ENCODE data around the gene VIPAS39.

VIPAS39 gene

GRCh38 chr14:77457522-77458248, at the start of gene VIPAS39, which contains the start of gene AHSA1:
TSS of gene VIPAS39 (minus strand) at chr14:77457601. CDS start at chr14:77454102, 3,499 bp downstream.
TSS of gene AHSA1 (plus strand) at chr14:77458093. CDS start at chr14:77458190, 97 bp downstream.
- peak; percentile 97 for DNase-seq (ENCODE audit: low read depth in 2 of 2)

GRCh38 chr14:77505031-77505430, 47.6 kb upstream of the VIPAS39 start:
- no peak for DNase-seq (ENCODE audit: low read depth in 2 of 2)

- no peak for DNase-seq (ENCODE audit: low read depth in 2 of 2)
Measured at GRCh38 chr14:77503138-77503537, 45.7 kb upstream of the VIPAS39 start.

DNA sequence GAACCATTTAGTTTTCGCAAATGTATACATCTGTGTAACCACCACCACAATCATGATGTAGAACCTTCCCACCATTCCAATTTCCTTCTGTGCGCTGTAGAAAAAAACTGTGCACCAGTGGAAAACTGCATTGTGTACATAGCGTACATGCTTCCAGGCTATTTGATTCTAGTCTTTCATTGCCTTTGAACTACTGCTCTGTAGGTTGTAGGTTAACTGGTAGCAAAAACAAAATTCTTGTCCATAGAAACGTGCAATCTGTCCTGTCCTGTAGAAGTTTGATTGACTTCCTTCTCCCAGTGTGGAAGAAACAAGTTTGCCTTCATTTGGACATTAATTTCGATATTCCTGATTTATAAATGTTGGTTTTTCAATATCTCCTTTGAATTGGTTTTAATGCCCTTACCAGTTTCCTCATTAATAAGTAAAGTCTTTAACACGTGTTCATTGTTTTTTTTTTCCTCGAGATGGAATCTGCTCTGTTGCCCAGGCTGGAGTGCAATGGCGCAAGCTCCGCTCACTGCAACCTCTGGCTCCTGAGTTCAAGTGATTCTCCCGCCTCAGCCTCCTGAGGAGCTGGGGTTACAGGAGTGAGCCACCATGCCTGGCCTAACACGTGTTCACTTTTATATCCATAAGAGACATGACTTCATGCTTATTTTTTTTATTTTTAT, 44.8 kb upstream of the VIPAS39 start:
- no peak for DNase-seq (ENCODE audit: low read depth in 2 of 2)

DNA sequence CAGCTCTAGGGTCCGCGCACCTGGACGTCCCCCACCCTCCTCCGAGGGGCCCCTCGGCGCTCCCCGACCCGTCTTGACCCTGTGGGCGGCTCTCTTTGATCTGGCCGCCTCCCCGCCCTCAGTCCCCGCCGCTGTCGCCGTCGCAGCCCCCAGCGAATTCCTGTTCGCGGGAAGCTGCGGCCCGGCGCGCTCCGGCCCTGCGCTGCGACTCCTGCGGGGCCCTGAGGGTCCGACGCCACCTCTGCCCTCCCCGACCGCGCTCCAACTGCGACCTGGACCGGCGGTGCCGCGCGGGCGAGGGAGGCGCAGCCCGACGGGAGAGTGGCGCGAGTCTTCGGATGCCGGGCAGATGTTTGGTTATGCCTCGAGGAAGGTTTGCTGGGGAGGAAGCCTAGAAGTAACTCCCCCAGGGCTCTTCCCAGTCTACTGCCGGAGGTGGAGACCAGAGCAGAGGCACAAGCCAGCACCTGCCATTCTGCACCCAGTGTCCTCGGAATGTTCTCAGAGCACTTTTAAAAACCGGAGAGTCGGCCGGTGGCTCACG, 41.7 kb upstream of the VIPAS39 start:
- no peak for DNase-seq (ENCODE audit: low read depth in 2 of 2)

DNA sequence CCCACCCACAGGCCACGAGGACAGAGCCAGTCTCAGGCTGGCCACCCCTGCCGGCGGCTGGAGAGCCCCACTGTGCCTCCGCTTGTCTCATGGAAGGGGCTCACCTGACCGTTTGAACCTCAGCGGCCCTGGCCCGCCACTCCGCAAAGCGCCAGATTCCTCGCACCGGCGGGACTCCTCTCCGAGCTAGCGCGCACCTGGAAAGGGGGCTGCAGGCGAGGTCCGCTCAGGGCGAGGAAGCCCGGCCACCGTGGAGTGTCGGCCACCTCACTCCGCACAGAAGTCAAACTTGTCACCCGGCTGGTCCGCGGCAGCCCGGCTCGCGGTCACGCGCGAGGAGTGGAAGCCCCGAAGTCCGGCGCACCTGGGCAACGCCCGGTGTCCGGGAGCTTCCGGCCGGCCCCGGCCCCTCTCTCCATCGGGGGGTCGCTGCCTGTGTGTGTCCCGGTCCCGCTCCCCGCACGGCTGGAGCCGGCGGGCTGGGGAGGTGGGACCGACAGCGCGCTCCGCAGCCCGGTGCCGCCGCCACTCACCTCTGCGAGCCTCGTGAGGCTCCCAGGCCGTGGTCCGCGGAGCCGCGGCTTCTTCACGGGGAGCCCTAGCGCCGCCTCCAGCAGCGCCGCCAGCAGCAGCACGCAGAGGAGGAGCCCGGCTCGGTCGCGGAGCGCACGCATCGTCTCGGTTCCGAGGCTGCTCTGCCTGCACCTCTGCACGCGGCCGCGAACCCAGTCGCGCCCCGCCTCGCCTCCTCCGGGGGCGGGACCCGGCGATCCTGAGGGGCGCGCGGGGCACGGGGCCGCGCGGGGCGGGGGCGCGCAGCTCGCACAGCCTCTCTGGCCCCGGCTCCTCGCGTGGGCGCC, 40.9 kb upstream of the VIPAS39 start, which contains the start of gene ISM2:
Gene ISM2 (minus strand): TSS at position 697 of the 860 bp plus-strand sequence. CDS start 23 bp downstream, at position 674.
- peak in 1 of 2 experiments; percentile 4 for DNase-seq (ENCODE audit: low read depth in 2 of 2)

GRCh38 chr14:77495334-77495733, 37.9 kb upstream of the VIPAS39 start:
- DNase-seq (ENCODE audit: low read depth in 2 of 2): no peak

DNA sequence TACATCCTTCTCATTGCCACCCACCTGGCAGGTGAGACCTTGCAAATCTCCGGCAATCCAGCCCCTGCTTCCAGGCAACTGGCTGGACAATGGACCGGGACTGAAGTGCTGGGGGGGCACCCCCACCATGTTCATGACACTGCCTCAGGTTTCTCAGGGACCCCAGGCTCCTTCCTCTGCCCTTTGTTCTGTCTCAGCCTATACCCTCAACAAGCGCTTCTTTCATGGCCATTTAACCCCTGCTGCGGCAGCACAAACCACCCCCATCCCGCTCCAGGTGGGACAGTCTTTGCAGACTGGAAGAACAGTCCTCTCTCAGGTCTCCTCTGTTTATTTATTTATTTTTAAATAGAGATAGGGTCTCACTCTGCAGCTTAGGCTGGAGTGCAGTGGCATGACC, 33.7 kb upstream of the VIPAS39 start:
- DNase-seq (ENCODE audit: low read depth in 2 of 2): no peak

GRCh38 chr14:77490347-77490986, 33.1 kb upstream of the VIPAS39 start:
- DNase-seq (ENCODE audit: low read depth in 2 of 2): no peak

DNA sequence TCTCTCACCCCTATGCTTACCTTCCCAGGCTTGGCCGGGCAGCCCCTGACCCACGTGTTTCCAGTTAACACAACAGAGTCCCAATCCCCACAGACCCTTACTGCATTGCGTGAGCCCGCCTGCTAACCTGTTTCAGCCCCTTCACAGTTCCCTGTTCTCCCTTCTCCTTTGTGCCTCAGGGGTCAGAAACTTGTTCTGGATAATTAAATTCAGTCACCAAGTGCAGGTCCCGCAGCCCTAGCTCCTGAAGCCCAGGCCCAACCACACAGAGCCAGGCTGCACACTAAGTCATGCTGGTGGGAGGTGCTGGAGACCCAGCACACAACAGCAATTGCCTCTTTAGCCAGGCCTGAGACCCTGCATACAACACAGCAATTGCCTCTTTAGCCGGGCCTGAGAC, 31.6 kb upstream of the VIPAS39 start:
- DNase-seq (ENCODE audit: low read depth in 2 of 2): no peak

DNA sequence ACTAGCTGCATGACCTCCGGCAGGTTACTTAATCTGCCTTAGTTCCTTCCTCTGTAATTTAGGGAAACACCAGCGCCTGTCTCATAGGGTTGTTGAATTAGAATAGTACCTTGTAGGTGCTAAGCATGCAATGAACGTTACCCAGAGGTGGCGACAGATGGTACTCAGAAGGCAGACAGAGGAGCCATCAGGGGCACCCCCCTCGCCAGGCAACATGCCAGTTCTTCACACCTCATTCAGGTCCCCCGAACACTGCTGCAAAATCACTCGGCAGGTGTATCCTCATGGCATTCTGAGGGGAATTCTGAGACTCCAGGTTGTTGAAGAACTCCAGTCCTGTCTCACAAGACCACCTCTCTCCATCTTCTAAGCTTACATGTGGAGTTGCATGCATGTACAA, 31.2 kb upstream of the VIPAS39 start:
- no peak for DNase-seq (ENCODE audit: low read depth in 2 of 2)

DNA sequence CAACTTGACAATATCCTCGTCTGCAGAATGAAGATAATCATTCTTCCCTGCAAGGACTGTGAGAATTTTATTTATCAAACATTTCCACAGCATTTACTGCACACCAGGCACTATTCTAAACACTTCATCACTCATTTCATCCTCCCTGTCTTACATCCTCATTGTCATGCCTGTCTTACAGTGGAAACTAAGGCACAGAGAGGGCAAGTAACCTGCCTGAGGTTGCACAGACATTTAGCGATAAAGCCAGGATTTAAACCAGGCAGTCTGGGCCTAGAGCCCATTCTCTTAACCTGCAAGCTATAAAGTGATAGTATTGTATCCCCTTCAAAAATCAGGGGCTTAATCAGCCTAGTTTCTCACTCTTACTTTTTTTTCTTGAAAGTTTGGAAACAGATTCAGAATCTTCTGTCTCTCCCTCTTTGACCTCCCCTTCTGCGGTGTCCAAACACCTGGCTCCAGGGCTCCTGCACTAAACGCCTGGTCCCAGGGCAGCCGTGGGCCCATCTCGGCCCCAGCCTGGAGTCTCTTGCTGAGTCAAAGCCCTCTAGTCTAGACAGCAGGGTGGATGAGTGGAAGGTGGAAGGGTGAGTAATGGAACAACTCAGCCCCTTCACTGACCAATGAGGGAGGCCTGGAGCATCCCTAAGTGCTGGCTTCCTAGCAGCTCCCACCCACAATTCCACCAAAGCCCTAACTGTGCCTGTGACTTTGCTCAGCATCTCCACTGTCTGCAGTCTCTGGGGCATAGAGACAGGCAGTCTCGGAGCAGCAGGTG, 28.7 kb upstream of the VIPAS39 start:
- DNase-seq (ENCODE audit: low read depth in 2 of 2): peak in 1 of 2 experiments; percentile 6

- no peak for DNase-seq (ENCODE audit: low read depth in 2 of 2)
Measured at GRCh38 chr14:77485256-77485655, 27.9 kb upstream of the VIPAS39 start.

- DNase-seq (ENCODE audit: low read depth in 2 of 2): no peak
Measured at GRCh38 chr14:77482422-77482821, 25.0 kb upstream of the VIPAS39 start.

GRCh38 chr14:77478796-77479195, 21.4 kb upstream of the VIPAS39 start:
- no peak for DNase-seq (ENCODE audit: low read depth in 2 of 2)

GRCh38 chr14:77478029-77478428, 20.6 kb upstream of the VIPAS39 start:
- DNase-seq (ENCODE audit: low read depth in 2 of 2): no peak

- no peak for DNase-seq (ENCODE audit: low read depth in 2 of 2)
Measured at GRCh38 chr14:77475432-77476115, 18.2 kb upstream of the VIPAS39 start.

DNA sequence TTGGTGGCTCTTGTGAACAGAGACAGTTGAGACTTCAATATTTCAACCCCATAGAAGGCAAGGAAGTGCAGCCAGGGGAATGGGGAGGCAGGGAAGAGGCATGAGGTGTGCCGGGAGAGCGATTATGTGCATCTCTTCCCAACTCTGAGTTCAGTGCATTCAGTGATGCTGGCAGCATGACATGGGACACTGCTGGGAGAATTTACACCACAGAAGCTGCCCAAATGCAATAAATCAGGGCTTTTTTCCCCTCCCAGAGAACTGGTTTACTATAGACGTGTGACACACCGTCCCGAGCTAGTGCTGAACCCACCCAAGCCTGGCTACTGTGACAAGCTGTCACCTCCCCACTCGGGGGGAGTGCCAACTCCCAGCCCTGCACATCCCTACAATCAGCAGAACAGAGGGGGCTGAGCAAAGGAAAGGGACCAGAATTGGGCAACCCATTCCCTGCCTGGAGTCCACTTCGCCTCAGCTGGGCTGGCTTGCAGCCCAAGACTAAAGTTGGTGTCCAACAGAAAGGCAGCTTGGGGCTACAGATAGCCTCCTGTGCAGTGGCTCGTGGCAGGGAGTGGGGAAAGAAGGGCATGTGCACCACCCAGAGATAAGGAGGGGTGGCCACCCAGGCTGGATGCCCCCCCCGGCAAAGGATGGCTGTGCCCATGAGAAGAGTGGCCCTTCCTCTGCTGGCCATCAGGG, 17.2 kb upstream of the VIPAS39 start:
- no peak for DNase-seq (ENCODE audit: low read depth in 2 of 2)

DNA sequence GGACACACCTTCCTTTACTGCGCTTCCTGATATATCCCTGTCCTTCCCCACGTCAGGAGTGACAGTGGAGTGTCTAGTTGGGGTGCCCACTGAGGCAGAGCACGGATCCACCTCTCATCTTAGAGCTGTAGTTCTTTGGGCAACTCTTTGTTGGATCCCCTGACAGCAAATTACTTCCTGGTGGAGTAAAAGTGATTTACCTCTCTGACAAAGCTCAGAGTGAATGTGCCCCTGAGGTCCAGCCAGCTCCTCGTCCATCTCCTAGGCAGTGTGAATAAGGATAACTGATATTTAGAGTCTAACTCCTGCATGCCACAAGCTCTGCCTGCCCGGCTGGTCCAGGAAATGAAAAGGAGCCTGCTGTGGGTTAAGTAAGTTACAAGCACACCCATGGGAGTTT, 16.5 kb upstream of the VIPAS39 start:
- DNase-seq (ENCODE audit: low read depth in 2 of 2): no peak

Data from fibroblast of skin of left quadriceps (primary cell).